ENCODE results near the gene ANKH. TPM values are rescaled to one million over a fixed set of nuclear protein-coding genes. Genes with fewer than 3 reads are reported as not detected.
"Not testable (repeated sequence)": the region's sequence is repeated elsewhere in the genome, so short reads cannot be mapped to it uniquely, and the experiment has no call there.

ANKH gene
- total and polyA plus RNA-seq, 10 donors, result 9.0 to 87.3 (median 46.7) TPM

DNA sequence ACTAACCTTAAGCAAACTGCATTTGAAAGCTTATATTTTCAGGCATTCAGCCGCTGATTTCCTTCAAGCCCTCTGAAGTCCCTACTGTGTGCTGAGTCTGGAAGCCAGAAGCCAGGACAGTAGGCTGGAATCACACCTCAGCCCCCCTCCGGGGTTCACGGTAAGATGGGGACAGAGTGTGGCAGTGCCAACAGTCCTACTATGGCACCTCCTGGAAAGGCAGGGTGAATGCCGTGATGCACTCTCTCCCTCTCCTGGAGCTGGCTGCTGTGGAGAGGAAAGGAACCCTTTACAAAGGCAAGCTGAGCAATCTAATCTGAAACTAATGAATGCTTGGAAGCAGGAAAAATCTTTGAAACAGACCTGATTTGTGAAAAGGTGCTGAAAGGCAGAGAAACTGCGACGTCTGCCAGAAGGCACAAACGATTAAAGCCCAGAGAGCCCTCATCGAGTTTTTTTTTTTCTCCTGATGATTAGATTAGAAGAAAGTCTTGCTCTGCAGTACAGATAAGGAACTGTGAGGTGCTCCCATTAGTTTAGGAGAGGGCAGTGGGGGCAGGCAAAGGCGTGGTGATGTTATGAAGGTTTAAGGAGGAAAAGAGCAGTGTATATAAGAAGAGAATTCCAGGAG lies 21.0 kb downstream of the ANKH start:
- H3K9me3 ChIP-seq, result no peaks in the 10 kb centered on the region
- peaks cover 0 to 14% (median 5%) of the 10 kb centered on the region in 6 donors for H3K4me1 ChIP-seq
- H3K36me3 ChIP-seq, result peaks cover 0 to 24% (median 0%) of the 10 kb centered on the region in 6 donors
- no peak overlapping the region for H3K4me3 ChIP-seq
- no peak for DNase-seq
- no peak for TF ChIP-seq POLR2AphosphoS5 (IDR thresholded peaks at IDR 0.05)
- TF ChIP-seq, protein P1, sequence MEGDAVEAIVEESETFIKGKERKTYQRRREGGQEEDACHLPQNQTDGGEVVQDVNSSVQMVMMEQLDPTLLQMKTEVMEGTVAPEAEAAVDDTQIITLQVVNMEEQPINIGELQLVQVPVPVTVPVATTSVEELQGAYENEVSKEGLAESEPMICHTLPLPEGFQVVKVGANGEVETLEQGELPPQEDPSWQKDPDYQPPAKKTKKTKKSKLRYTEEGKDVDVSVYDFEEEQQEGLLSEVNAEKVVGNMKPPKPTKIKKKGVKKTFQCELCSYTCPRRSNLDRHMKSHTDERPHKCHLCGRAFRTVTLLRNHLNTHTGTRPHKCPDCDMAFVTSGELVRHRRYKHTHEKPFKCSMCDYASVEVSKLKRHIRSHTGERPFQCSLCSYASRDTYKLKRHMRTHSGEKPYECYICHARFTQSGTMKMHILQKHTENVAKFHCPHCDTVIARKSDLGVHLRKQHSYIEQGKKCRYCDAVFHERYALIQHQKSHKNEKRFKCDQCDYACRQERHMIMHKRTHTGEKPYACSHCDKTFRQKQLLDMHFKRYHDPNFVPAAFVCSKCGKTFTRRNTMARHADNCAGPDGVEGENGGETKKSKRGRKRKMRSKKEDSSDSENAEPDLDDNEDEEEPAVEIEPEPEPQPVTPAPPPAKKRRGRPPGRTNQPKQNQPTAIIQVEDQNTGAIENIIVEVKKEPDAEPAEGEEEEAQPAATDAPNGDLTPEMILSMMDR (IDR thresholded peaks at IDR 0.05 in 8 of 11, conservative IDR thresholded peaks at IDR 0.05 in 3 of 11), result no peak
- no peak for TF ChIP-seq POLR2A (IDR thresholded peaks at IDR 0.05)
- no peak overlapping the region for H3K27ac ChIP-seq
- no peaks in the 10 kb centered on the region for H3K27me3 ChIP-seq (replicated peaks in 1 of 7)
- WGBS, 5 donors, result 81 to 93% (median 87%) methylated on average over 9 of the region's 9 CpGs
- intact Hi-C loops (cut with DNase I; ENCODE audit: low total_unique reads), result no loop called here

DNA sequence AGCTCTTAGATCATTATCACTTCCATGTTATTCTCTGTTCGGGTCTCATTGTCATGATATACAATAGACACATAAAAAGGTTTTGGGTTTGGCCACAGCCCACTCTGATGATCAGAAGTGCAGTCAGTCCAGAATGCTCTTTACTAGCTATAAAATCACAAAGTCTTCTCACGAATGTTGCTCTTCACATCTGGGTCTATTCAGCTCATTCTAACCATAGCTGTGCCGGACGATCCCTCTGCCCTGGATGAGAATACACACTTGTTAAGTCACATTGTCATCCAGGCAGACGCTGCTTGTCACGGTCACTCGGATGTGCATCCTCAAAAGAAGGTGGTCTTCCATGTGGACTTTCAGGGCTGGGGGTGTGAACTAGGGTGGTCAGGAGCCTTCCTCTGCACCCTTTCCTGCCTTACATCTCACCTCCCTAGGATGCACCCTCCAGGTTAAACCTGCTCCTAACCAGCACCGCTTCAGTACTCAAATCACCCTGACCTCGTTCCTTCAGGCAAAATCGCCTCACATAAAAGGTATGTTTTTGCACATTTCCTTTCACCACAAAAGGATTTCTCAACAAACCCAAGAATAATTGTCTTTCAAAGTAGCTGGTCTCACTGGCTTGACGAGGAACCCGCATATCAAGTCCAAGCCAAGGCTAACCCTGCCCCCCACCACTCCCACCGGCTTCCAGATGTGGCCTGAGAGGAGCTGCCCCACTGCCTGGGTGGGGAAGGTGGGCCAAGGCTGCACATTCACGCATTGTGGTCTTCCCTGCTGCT lies 21.9 kb downstream of the ANKH start:
- peaks cover 0 to 28% (median 0%) of the 10 kb centered on the region in 6 donors for H3K36me3 ChIP-seq
- WGBS, 5 donors, result 85 to 94% (median 90%) methylated on average over 14 of the region's 14 CpGs
- H3K27ac ChIP-seq, result no peak overlapping the region
- TF ChIP-seq POLR2A (IDR thresholded peaks at IDR 0.05), result no peak
- TF ChIP-seq, protein P1 (IDR thresholded peaks at IDR 0.05 in 8 of 11, conservative IDR thresholded peaks at IDR 0.05 in 3 of 11), result no peak
- no peaks in the 10 kb centered on the region for H3K9me3 ChIP-seq
- DNase-seq, result no peak
- intact Hi-C loops (cut with DNase I; ENCODE audit: low total_unique reads), result no loop called here
- no peaks in the 10 kb centered on the region for H3K27me3 ChIP-seq (replicated peaks in 1 of 7)
- H3K4me3 ChIP-seq, result no peak overlapping the region
- peaks cover 0 to 14% (median 5%) of the 10 kb centered on the region in 6 donors for H3K4me1 ChIP-seq

DNA sequence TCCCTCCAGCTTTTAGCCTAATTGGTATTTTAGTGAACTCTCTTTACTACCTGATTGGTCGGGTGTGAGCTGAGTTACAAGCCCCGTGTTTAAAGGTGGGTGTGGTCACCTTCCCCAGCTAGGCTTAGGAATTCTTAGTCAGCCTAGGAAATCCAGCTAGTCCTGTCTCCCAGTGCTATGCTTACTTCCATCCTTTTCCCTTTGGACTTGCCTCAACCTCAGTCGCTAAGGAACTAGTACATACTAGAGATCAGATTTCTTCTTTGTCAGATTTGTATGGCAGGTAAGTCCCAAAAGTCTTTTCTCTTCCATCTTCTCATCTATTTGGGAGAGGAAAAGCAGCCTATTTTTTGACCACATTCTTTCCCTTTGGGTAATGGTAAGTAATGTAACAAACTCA lies 22.6 kb downstream of the ANKH start:
- intact Hi-C loops (cut with DNase I; ENCODE audit: low total_unique reads); H3K27ac ChIP-seq; H3K27me3 ChIP-seq (replicated peaks in 1 of 7); DNase-seq; H3K4me3 ChIP-seq; H3K9me3 ChIP-seq: not testable (repeated sequence)
- WGBS, 5 donors, result 83 to 93% (median 86%) methylated on average over 3 of the region's 3 CpGs
- H3K36me3 ChIP-seq, result peaks cover 0 to 30% (median 0%) of the 10 kb centered on the region in 6 donors
- H3K4me1 ChIP-seq, result peaks cover 0 to 14% (median 5%) of the 10 kb centered on the region in 6 donors

DNA sequence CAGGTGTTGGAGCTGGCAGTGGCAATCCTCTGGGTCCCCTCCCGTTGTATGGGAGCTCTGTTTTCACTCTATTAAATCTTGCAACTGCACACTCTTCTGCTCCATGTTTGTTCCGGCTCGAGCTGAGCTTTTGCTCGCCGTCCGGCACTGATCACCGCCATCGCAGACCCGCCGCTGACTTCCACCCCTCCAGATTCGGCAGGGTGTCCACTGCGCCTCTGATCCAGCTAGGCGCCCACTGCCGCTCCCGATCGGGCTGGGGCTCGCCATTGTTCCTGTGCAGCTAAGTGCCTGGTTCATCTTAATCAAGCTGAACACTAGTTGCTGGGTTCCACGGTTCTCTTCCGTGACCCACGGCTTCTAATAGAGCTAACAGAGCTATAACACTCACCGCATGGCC lies 23.2 kb downstream of the ANKH start:
- H3K4me1 ChIP-seq, result peaks cover 0 to 14% (median 5%) of the 10 kb centered on the region in 6 donors
- H3K4me3 ChIP-seq, result no peak overlapping the region
- peaks cover 0 to 30% (median 0%) of the 10 kb centered on the region in 6 donors for H3K36me3 ChIP-seq
- peak; percentile 72 for DNase-seq
- no peak for TF ChIP-seq POLR2AphosphoS5 (IDR thresholded peaks at IDR 0.05)
- TF ChIP-seq, protein P1 (IDR thresholded peaks at IDR 0.05 in 8 of 11, conservative IDR thresholded peaks at IDR 0.05 in 3 of 11), result no peak
- no peak for TF ChIP-seq POLR2A (IDR thresholded peaks at IDR 0.05)
- H3K9me3 ChIP-seq, result no peaks in the 10 kb centered on the region
- no peak overlapping the region for H3K27ac ChIP-seq
- intact Hi-C loops (cut with DNase I; ENCODE audit: low total_unique reads), result no loop called here
- whole genome bisulfite sequencing, 5 donors, result 96 to 99% (median 97%) methylated on average over 21 of the region's 21 CpGs
- H3K27me3 ChIP-seq (replicated peaks in 1 of 7), result no peaks in the 10 kb centered on the region
